Duodenal mucosa (tissue), 2 donors: ENCODE measurements around the gene FBXL16.

Experiments used
- H3K27ac ChIP-seq: one replicate; pipeline ENCODE4 v1.7.0; 2013; ENCODE audit warnings: low read depth, low read length
- H3K27me3 ChIP-seq, 2 donors: one replicate each; pipeline ENCODE4 v1.7.0; 2013; ENCODE audit warnings: low read length in 2 of 2, control low read depth in 1 of 2; ENCODE audit not compliant: insufficient read depth in 2 of 2, control insufficient read depth in 1 of 2
- H3K36me3 ChIP-seq, 2 donors: one replicate each; pipeline ENCODE4 v1.7.0; 2013; ENCODE audit warnings: low read length in 2 of 2, control low read depth in 1 of 2; ENCODE audit not compliant: insufficient read depth in 2 of 2, control insufficient read depth in 1 of 2
- H3K4me1 ChIP-seq, 2 donors: one replicate each; pipeline ENCODE4 v1.7.0; 2013; ENCODE audit warnings: low read length in 2 of 2, control low read depth in 1 of 2; ENCODE audit not compliant: insufficient read depth in 2 of 2, control insufficient read depth in 1 of 2
- H3K4me3 ChIP-seq, 2 donors: one replicate each; pipeline ENCODE4 v1.7.0; 2013; ENCODE audit warnings: low read length in 2 of 2, low read depth in 1 of 2
- H3K9ac ChIP-seq, 2 donors: one replicate each; pipeline ENCODE4 v1.7.0; 2013; ENCODE audit warnings: low read length in 2 of 2, low read depth in 1 of 2
- H3K9me3 ChIP-seq, 2 donors: one replicate each; pipeline ENCODE4 v1.7.0; 2013; ENCODE audit warnings: low read length in 2 of 2, control low read depth in 1 of 2; ENCODE audit not compliant: control insufficient read depth in 1 of 2

FBXL16 gene

GRCh38 chr16:660459-661183 is 45.0 kb downstream of the FBXL16 start:
- Histone ChIP-seq H3K9me3 (no peaks in the 10 kb centered on the region), H3K27me3 (no peaks in the 10 kb centered on the region), H3K9ac (peak overlapping the region; percentile 18 to 25), H3K4me1 (peaks cover 3 to 13% of the 10 kb centered on the region in 2 donors), H3K36me3 (peaks cover 0 to 13% of the 10 kb centered on the region in 2 donors), H3K4me3 (no peak overlapping the region), H3K27ac (no peak overlapping the region)

GRCh38 chr16:660132-660458 is 45.5 kb downstream of the FBXL16 start:
- H3K4me1 ChIP-seq, result peaks cover 3 to 13% of the 10 kb centered on the region in 2 donors
- no peaks in the 10 kb centered on the region for H3K27me3 ChIP-seq
- no peak overlapping the region for H3K4me3 ChIP-seq
- no peaks in the 10 kb centered on the region for H3K9me3 ChIP-seq
- peak overlapping the region; percentile 18 to 25 for H3K9ac ChIP-seq
- no peak overlapping the region for H3K27ac ChIP-seq
- H3K36me3 ChIP-seq, result peaks cover 0 to 16% of the 10 kb centered on the region in 2 donors

GRCh38 chr16:659618-660017 is 46.0 kb downstream of the FBXL16 start:
- Histone ChIP-seq H3K27me3 (no peaks in the 10 kb centered on the region), H3K36me3 (peaks cover 0 to 16% of the 10 kb centered on the region in 2 donors), H3K4me3 (no peak overlapping the region), H3K4me1 (peaks cover 3 to 13% of the 10 kb centered on the region in 2 donors), H3K9me3 (no peaks in the 10 kb centered on the region), H3K9ac (no peak overlapping the region), H3K27ac (no peak overlapping the region)

- Histone ChIP-seq H3K27ac (no peak overlapping the region), H3K4me1 (peaks cover 3 to 13% of the 10 kb centered on the region in 2 donors), H3K36me3 (peaks cover 0 to 16% of the 10 kb centered on the region in 2 donors), H3K9ac (no peak overlapping the region), H3K4me3 (no peak overlapping the region), H3K27me3 (no peaks in the 10 kb centered on the region), H3K9me3 (no peaks in the 10 kb centered on the region)
Observed at GRCh38 chr16:658679-659571, 46.7 kb downstream of the FBXL16 start.

- H3K27ac ChIP-seq, result no peak overlapping the region
- no peaks in the 10 kb centered on the region for H3K27me3 ChIP-seq
- peaks cover 0 to 16% of the 10 kb centered on the region in 2 donors for H3K36me3 ChIP-seq
- no peaks in the 10 kb centered on the region for H3K9me3 ChIP-seq
- H3K4me1 ChIP-seq, result peaks cover 3 to 13% of the 10 kb centered on the region in 2 donors
- no peak overlapping the region for H3K9ac ChIP-seq
- no peak overlapping the region for H3K4me3 ChIP-seq
Observed at GRCh38 chr16:657487-657886, 48.1 kb downstream of the FBXL16 start.

- no peak overlapping the region for H3K4me3 ChIP-seq
- no peak overlapping the region for H3K27ac ChIP-seq
- no peak overlapping the region for H3K9ac ChIP-seq
- H3K36me3 ChIP-seq, result peaks cover 0 to 15% of the 10 kb centered on the region in 2 donors
- no peaks in the 10 kb centered on the region for H3K9me3 ChIP-seq
- peaks cover 10 to 12% of the 10 kb centered on the region in 2 donors for H3K4me1 ChIP-seq
- H3K27me3 ChIP-seq, result no peaks in the 10 kb centered on the region
Observed at GRCh38 chr16:654034-654433, 51.6 kb downstream of the FBXL16 start.

GRCh38 chr16:652454-653305 is 52.9 kb downstream of the FBXL16 start:
- H3K27me3 ChIP-seq, result no peaks in the 10 kb centered on the region
- H3K36me3 ChIP-seq, result peaks cover 0 to 3% of the 10 kb centered on the region in 2 donors
- no peak overlapping the region for H3K27ac ChIP-seq
- peaks cover 20 to 21% of the 10 kb centered on the region in 2 donors for H3K4me1 ChIP-seq
- H3K9ac ChIP-seq, result no peak overlapping the region
- H3K9me3 ChIP-seq, result no peaks in the 10 kb centered on the region
- no peak overlapping the region for H3K4me3 ChIP-seq

GRCh38 chr16:651844-652243 is 53.8 kb downstream of the FBXL16 start:
- H3K9me3 ChIP-seq, result no peaks in the 10 kb centered on the region
- peaks cover 0 to 3% of the 10 kb centered on the region in 2 donors for H3K36me3 ChIP-seq
- no peaks in the 10 kb centered on the region for H3K27me3 ChIP-seq
- H3K4me1 ChIP-seq, result peaks cover 28 to 30% of the 10 kb centered on the region in 2 donors
- no peak overlapping the region for H3K9ac ChIP-seq
- H3K4me3 ChIP-seq, result no peak overlapping the region
- no peak overlapping the region for H3K27ac ChIP-seq

- H3K36me3 ChIP-seq, result no peaks in the 10 kb centered on the region
- H3K9ac ChIP-seq, result peak overlapping the region; percentile 38 to 92
- no peaks in the 10 kb centered on the region for H3K9me3 ChIP-seq
- peaks cover 46 to 47% of the 10 kb centered on the region in 2 donors for H3K4me1 ChIP-seq
- no peak overlapping the region for H3K27ac ChIP-seq
- peak overlapping the region; percentile 67 to 89 for H3K4me3 ChIP-seq
- H3K27me3 ChIP-seq, result no peaks in the 10 kb centered on the region
Observed at GRCh38 chr16:649631-650030, 56.0 kb downstream of the FBXL16 start.
